Astrocyte of the spinal cord (primary cell): ENCODE data around the gene CORO1C.

ENCODE experiments used
- DNase-seq: peaks from one replicate; pipeline ENCODE4 v3.0.0; 2011; ENCODE audit warnings: low read depth, low spot score
- H3K4me3 ChIP-seq: 2 replicates; pipeline ENCODE4 v1.5.1; 2011; ENCODE audit warnings: low read depth, mild to moderate bottlenecking, low read length, moderate library complexity
- in situ Hi-C: cut with HindIII; loops from 2 replicates; pipeline ENCODE4 v1.10.0; 2017; ENCODE audit warnings: low sequenced_read_pairs
- TF ChIP-seq, protein P1 (sequence below): IDR thresholded peaks from 2 replicates; pipeline ENCODE4 v1.5.1; 2012; ENCODE audit warnings: low read depth, mild to moderate bottlenecking, low read length, inconsistent platforms

The CORO1C gene

GRCh38 chr12:108629151-108629550, 102.2 kb downstream of the CORO1C start:
- H3K4me3 ChIP-seq: no peak overlapping the region
- DNase-seq: no peak
- in situ Hi-C loops: no loop called here
- TF ChIP-seq, protein P1, sequence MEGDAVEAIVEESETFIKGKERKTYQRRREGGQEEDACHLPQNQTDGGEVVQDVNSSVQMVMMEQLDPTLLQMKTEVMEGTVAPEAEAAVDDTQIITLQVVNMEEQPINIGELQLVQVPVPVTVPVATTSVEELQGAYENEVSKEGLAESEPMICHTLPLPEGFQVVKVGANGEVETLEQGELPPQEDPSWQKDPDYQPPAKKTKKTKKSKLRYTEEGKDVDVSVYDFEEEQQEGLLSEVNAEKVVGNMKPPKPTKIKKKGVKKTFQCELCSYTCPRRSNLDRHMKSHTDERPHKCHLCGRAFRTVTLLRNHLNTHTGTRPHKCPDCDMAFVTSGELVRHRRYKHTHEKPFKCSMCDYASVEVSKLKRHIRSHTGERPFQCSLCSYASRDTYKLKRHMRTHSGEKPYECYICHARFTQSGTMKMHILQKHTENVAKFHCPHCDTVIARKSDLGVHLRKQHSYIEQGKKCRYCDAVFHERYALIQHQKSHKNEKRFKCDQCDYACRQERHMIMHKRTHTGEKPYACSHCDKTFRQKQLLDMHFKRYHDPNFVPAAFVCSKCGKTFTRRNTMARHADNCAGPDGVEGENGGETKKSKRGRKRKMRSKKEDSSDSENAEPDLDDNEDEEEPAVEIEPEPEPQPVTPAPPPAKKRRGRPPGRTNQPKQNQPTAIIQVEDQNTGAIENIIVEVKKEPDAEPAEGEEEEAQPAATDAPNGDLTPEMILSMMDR: no peak

DNA sequence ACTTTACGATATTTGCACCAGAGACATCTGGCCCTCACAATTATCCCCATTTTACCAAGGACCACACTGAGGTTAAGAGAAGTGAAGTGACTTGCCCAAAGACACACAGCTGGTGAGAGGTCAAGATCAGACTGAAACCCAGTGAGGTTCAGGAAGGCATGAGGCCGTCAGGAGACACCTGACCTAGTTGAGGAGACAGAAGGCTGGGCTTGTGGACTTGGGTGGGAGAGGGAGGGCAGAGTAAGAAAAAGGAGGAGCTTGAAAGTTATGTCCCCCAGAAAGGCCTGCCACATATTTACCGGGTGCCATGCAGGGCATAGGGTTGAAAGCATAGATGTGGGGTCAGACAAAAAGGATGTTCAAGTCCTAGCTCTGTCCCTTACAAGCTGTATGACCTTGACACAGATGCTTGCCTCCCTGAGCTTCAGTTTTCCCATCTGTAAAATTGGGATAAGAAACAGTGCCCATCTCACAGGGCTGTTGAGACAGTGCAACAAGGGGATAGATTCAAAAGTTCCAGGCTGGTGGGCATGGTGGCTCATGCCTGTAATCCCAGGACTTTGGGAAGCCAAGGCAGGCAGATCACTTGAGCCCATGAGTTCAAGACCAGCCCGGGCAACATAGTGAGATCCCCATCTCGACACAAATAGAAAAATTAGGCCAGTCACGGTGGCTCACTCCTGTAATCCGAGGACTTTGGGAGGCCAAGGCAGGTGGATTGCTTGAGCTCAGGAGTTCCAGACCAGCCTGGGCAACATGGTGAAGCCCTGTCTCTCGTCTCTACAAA, 104.0 kb downstream of the CORO1C start:
- DNase-seq: no peak
- TF ChIP-seq, protein P1: no peak
- H3K4me3 ChIP-seq: no peak overlapping the region
- in situ Hi-C loops: no loop called here

DNA sequence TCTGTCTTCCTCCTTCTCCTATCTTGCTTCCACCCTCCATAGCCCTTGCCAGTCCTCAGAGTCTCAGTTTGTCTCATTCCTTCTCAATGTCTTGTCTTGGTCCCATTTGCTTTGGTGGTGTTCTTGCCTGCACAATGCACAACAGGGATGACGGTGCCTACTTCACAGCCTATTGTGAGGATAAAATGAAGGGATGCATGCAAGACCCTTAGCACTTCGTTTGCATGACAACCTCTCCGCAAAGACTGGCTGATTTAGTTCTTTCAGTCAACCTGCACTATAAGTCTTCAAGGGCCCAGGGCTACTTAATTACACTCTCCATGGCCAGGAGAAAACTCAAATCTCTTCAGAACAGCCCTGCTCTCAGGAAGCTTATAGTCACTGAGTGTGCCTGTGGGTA, 106.1 kb downstream of the CORO1C start:
- H3K4me3 ChIP-seq: no peak overlapping the region
- DNase-seq: no peak
- TF ChIP-seq, protein P1: no peak
- in situ Hi-C loops: no loop called here

- no peak for DNase-seq
- no peak overlapping the region for H3K4me3 ChIP-seq
- in situ Hi-C loops: no loop called here
- TF ChIP-seq, protein P1: no peak
These were observed 107.7 kb downstream of the CORO1C start for GRCh38 chr12:108623577-108623976.

DNA sequence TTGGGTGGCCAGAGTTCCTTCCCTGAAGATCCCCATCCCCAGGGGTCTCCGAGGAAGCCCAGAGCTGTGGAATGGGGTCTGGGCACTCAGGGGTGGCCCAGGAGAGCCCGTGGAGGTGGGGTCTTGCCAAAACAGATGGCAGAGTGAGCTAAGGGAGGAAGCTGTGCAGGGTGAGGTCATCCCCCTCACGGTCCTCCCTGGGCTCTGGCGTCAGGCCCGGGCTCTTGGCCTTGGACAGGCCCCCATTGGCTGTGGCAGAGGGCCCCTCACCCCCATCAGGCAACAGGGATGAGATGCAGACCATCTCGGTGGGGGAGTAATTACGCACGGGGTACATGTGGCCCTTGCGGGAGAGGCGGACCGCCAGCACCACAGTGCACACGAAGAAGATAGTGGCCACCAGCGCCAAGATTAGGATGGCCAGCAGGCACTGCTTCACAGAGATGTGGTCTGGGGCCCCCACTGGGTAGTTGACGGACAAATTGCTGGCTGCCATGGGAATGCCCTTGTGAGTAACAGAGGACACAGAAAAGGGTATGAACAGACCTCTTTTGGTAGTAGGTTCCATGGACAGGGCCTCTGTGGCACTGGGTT, 108.3 kb downstream of the CORO1C start:
- no peak overlapping the region for H3K4me3 ChIP-seq
- in situ Hi-C loops: no loop called here
- no peak for DNase-seq
- TF ChIP-seq, protein P1: no peak

DNA sequence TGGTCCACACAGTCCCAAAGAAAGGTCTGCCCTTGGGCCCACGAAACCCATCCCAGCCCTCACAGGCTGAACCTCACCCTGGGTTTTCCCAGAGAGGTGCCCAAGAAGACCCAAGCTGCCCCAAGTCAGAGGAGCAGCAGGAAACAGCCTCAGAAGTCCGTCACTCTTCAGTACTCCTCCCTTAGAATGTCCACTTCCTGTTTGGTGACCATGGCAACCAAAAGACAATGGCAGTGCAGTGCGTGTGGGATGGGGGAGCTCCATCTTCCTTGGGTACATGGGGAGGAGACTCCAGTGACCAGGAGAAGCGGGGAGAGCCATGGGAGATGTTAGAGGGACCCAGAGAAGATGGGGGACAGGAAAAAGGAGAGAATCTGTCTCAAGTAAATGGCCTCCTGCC, 108.9 kb downstream of the CORO1C start:
- in situ Hi-C loops: no loop called here

More for the DNA sequence above, 108.9 kb downstream of the CORO1C start:
- H3K4me3 ChIP-seq: no peak overlapping the region
- TF ChIP-seq, protein P1: no peak
- DNase-seq: no peak
